G401 (cell line): ENCODE results near the gene ZNF804B. TPM values are rescaled to one million over a fixed set of nuclear protein-coding genes. Genes with fewer than 3 reads are reported as not detected.
"Not testable (repeated sequence)": the region's sequence is repeated elsewhere in the genome, so short reads cannot be mapped to it uniquely, and the experiment has no call there.

ENCODE experiments used
- DNase-seq: peaks from one replicate; pipeline ENCODE4 v3.0.0-alpha.2; 2015; ENCODE audit warnings: low spot score
- in situ Hi-C: cut with HindIII; loops from 2 replicates; pipeline ENCODE4 v1.10.0; 2016; ENCODE audit warnings: low sequenced_read_pairs, mixed read lengths
- total RNA-seq: library from RNA; depleted of rRNA; stranded (reverse); fragments of >200 nt; shearing (Covaris generic); gene quantifications from 2 replicates; pipeline ENCODE4 v1.2.3, GENCODE V29; 2014

ZNF804B gene
- total RNA-seq, 1 experiment from 2014 or later: not detected

- no peak for DNase-seq
- in situ Hi-C loops: no loop called here
These were observed 422.6 kb downstream of the ZNF804B start for GRCh38 chr7:89182116-89182515.

DNA sequence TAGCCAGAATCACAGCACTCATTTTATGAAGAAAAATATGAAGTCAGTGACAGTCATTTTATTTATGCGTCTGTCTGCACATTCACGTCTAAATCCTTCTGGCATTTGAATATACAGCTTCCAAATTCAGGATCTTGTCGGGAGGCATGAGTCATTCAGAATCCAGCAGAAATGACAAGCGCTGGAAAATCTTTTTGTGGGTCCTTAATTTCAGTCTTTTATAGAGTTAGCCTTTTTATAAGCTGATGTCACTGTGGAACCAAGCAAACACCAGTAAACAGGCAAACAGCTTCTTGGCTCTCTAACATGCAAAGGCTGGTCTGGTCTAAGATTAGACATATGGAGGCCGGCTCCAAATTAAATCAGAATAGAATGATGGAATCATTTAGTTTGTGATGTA, 424.2 kb downstream of the ZNF804B start:
- no peak for DNase-seq
- in situ Hi-C loops: no loop called here

- DNase-seq: no peak
- in situ Hi-C loops: no loop called here
These were observed 441.3 kb downstream of the ZNF804B start for GRCh38 chr7:89200758-89201157.

DNA sequence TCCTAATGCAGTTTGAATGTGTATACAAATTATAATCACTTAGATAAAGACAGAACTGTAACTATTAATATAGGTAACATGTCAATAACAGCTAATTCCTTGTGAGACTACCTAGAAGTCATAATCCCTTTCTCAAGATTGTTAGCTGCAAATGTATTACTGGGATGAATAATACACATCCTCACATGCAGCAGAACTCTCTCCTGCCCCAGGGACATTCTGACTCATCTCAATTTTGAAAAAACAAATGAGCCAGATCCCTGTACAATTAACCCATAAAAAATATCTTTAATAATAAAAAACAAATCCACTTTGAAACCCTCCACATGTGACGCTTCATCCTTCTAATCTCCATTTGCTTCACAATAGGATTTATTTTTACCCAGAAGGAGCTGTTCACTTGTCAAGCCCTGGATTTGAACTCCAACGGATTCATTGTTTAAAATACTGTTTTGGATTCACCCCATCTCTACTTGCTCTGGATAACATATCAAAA, 464.4 kb downstream of the ZNF804B start:
- in situ Hi-C loops: no loop called here
- no peak for DNase-seq

GRCh38 chr7:89228688-89229171, 469.2 kb downstream of the ZNF804B start:
- DNase-seq, in situ Hi-C loops: not testable (repeated sequence)

DNA sequence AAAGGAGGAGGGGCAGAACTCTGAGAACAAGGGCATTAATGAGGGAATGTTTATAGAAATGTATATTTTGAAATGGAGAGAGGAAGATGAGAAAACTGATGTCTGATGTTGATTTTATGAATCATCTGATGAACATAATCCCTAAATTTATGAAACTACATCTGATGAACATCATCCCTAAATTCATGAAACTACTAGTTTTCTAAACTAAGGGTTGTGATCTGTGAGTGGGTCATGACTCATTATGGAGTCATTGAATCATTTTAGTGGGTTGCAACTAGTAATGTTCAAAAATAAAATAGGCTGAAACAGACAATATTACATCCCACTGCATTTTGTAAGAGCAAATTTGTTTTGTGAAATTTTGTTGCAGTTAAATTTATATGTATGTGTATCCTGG, 478.7 kb downstream of the ZNF804B start:
- no peak for DNase-seq
- in situ Hi-C loops: no loop called here

DNA sequence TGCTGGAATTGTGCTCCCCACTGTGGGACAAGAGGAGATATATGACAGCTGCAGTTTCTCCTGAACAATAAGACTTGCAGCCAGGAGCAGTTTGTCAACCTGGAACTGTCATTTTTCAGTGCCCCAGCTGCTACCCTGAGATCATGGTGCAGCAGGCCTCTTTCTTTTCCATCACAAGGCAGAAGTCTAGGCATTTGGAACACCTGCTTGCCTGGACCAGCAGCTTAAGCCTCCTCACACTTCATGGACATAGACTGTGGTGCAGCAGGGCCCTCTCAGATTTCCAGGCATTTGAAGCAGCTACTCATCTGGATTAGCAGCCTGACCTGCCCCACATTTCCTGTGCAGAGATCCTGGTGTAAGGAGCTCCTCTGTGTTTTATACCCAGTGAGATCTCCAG, 486.7 kb downstream of the ZNF804B start:
- no peak for DNase-seq
- in situ Hi-C loops: no loop called here

GRCh38 chr7:89247207-89247606, 487.7 kb downstream of the ZNF804B start:
- DNase-seq: no peak
- in situ Hi-C loops: no loop called here

DNA sequence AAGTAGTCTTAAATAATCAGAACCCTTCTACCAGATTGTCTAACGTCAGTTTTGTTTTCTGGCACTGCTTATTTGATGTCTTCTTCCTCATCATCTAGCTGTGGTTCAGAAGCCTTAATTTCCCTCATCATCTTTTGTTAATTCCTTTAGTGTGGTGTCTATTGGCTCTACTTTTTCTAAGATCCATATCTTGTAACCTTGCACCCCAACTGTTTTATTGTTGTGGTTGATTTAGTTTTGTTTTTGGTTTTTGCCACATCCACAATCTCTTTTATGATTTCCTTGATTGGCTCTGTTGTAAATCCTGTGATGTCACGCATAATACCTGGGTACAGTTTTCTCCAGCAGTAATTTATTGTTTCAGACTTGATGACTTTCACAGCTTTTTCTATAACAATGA, 499.6 kb downstream of the ZNF804B start:
- DNase-seq: no peak
- in situ Hi-C loops: no loop called here

DNA sequence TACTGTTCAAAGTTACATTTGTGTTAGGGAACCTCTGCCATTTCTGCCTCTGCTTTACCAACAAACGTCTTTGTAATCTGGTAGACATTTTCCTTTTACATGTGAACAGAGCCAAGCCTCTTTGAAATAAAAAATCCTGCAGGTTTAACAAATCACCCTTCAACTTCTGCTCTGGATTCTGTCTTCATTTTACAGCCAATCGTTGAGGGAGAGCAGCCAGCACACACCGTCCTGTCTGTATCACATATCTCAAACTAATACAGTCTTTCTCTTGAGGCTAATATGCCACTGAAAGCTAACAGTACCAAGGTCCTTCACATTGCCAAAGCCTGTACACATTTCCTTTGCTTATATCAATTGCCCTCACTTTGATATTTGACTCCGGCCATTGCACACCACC, 504.6 kb downstream of the ZNF804B start:
- in situ Hi-C loops: no loop called here
- no peak for DNase-seq

- in situ Hi-C loops: no loop called here
- DNase-seq: no peak
These were observed 506.1 kb downstream of the ZNF804B start for GRCh38 chr7:89265631-89266030.

DNA sequence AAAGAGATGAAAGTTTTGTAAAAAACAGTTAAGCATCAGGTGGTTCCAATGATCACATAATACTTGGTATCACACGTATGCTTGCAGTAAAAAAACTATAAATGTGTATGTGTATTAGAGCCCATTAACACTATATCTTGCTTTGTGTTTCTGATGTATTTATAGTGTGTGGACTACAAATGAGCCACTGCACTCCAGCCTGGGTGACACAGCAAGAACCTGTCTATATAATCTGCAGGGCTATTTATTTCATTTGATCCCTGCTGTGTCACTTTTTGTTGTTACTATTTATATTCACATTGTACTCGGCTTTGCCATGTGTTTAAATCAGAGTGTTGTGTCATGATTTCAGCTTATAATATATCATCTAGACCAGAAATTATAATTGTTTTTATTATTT, 523.8 kb downstream of the ZNF804B start:
- no peak for DNase-seq
- in situ Hi-C loops: no loop called here

DNA sequence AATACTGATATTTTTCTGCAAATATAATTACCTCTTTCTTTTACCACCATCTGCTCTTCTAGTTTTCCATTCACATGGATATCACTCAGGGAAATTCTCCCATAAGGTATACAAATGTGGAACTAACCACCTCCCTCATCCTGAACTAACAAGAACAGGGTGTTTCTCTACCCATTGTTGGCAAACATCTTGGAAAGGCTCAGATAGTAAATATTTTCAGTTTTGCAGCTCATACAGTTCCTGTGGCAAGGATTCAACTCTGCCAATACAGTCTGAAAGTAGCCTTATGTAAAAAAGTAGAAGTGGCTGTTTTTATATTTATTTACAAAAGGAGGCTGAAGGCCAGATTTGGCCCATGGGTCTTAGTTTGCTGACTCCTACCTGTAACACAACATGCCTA, 549.0 kb downstream of the ZNF804B start:
- no peak for DNase-seq
- in situ Hi-C loops: no loop called here

GRCh38 chr7:89311886-89312285, 552.4 kb downstream of the ZNF804B start:
- DNase-seq: no peak
- in situ Hi-C loops: no loop called here

DNA sequence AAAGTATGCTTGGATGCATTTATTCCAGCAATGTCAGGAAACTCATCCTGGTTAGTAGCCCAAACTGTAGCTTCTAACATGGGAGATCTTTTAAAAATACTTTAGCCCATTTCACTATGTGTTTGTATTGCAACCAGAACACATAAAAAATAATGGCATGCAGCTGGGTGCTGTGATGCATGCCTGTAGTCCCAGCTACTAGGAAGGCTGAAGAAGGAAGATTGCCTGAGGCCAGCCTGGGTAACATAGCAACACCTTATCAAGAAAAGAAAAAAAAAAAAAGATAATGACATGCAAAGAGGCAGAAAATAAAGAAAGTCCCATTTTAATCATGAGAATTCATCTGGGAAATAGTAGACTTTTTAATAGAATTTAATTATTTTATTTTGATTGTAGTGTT, 553.1 kb downstream of the ZNF804B start:
- no peak for DNase-seq
- in situ Hi-C loops: no loop called here

DNA sequence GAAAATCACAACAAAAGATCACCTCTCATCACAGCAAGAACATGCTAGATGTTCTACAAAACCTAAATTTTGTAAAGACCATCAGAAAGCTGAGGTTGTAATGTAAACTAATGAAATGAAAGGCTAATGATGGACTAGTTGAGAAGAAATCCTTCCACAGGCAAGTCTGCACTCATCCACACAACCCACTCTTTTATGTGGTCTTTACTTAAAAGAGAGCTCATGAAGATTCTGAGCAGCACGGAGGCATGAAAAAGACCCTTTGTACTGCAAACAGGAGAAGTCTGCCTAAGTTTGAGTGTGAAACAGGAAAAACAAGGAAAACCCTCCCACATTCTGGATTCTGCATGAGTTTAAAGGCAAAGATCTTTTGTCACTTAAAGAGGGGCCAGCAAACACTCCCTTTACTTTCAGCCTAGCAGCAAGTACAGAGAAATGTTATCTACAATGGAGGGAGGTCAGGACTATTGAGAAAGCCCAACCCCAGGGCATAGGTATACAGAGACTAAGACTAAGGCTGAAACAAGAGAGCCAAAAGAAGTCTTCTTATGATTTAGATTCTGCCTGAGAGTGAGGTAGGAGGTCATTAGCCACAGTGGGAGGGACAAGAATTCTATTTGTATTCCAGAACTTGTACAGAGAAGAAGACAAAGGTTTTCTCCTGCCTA, 557.2 kb downstream of the ZNF804B start:
- DNase-seq: no peak
- in situ Hi-C loops: no loop called here

DNA sequence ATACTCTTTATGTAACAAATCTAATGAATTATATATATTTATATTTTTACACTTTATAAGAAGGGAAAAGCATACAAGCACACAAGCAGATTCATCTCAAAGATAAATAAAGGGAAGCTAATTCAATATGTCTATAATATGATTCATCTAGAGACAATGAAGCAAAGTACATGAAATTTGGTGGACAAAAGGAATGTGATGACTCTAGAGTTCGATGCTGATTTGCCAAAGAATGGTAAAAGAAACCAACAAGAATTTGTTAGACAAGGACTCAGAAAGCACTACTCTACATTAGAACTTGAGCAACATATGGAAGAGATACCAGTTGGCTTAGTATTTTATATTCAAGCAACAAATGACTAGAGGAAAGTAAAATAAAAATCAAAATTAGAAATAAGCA, 572.5 kb downstream of the ZNF804B start:
- in situ Hi-C loops: no loop called here
- no peak for DNase-seq

GRCh38 chr7:89334797-89335196, 575.3 kb downstream of the ZNF804B start:
- in situ Hi-C loops: no loop called here
- DNase-seq: no peak

GRCh38 chr7:89335490-89335889, 576.0 kb downstream of the ZNF804B start:
- no peak for DNase-seq
- in situ Hi-C loops: no loop called here

- in situ Hi-C loops: no loop called here
These were observed 576.6 kb downstream of the ZNF804B start for GRCh38 chr7:89336121-89336520.

DNA sequence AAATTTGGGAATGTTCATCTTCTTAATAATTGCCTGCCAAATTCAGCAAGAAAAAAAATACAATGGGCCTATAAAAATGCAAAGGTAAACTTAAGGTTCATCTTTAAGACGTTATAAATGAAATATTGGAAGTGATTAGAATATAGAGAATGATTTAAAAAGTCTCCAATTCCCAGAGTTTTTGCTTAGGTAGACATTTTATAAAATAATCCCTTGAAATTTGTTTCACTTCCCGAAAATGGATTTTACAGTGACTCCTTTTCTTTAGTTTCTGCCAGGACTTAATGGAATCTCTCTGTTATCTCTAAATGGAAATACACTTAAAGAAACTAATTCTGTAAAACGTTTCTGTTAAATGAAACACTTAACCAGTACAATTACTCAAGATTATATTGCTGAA, 580.2 kb downstream of the ZNF804B start:
- no peak for DNase-seq
- in situ Hi-C loops: no loop called here

More at GRCh38 chr7:89336121-89336520, 576.6 kb downstream of the ZNF804B start:
- DNase-seq: no peak
